ENCODE data around the gene CXXC1. TPM values are rescaled to one million over a fixed set of nuclear protein-coding genes. Genes with fewer than 3 reads are reported as not detected.

CXXC1 gene
- total RNA-seq (2021): 48.2 and 54.7 TPM in 2 replicates
- Bru-seq, nascent RNA: percentile 46 among the genes with signal in this experiment
- BruChase-seq, experiment 1, labeled RNA remaining after a 2-hour chase: percentile 68 among the genes with signal in this experiment
- percentile 88 among the genes with signal in this experiment for BruChase-seq, experiment 2, labeled RNA remaining after a 6-hour chase
- long read RNA-seq, transcript CXXC1-201 (15 exons, 2,936 nt): major isoform, 46 of 67 reads
- long read RNA-seq, partial matches to known transcripts: 6 of 67 reads
- long read RNA-seq, other reads (novel, unspliced or antisense): 13 of 67 reads

GRCh38 chr18:50287441-50288347, at the start of gene CXXC1:
Gene CXXC1 (minus strand): TSS chr18:50287692. CDS start chr18:50287589, 103 bp downstream.
- BruUV-seq (replicated peaks): no TSS peak
- H4K20me1 ChIP-seq (ENCODE audit: insufficient read depth): no peaks in the 10 kb centered on the region
- H3K27ac ChIP-seq: peak within 1 kb of the TSS; percentile 72
- ChIA-PET CTCF (no interaction called here), POLR2A (ENCODE audit: unreplicated experiment) (no interaction called here)
- peaks cover 17% of the 10 kb centered on the region for H3K79me2 ChIP-seq (ENCODE audit: low read depth)
- DNase-seq: peak; percentile 91 to 96
- H3K4me2 ChIP-seq: peak within 1 kb of the TSS; percentile 87
- intact Hi-C loops (cut with micrococcal nuclease; ENCODE audit: unreplicated experiment): loop anchor here (1.0 kb wide), 1 partner anchor 70 kb away; no protein-coding TSS in a partner anchor
- TF ChIP-seq EZH2 (IDR thresholded peaks at IDR 0.05; ENCODE audit: low read depth) (no peak), CTCF (conservative IDR thresholded peaks at IDR 0.05) (peak; percentile 48; the same call in 1 of the 2 replicates)
- H3K36me3 ChIP-seq (ENCODE audit: low read depth): no peaks in the 10 kb centered on the region
- H3K9me3 ChIP-seq (ENCODE audit: insufficient read depth, low read depth): no peaks in the 10 kb centered on the region
- H3K4me3 ChIP-seq: peak within 1 kb of the TSS; percentile 96
- H2AFZ ChIP-seq: peak within 1 kb of the TSS; percentile 98
- H3K27me3 ChIP-seq (ENCODE audit: insufficient read depth, low read depth): no peaks in the 10 kb centered on the region
- H3K4me1 ChIP-seq (replicated peaks; ENCODE audit: insufficient read depth): 0 out of 2 replicates have a peak, but pooled peaks cover 12% of the 10 kb centered on the region
- peaks cover 6% of the 10 kb centered on the region; the same call in 1 of the 2 replicates for H3F3A ChIP-seq (ENCODE audit: insufficient read depth, low read depth)
- no peaks in the 10 kb centered on the region for H3K9me2 ChIP-seq (ENCODE audit: insufficient read depth)

- no peaks in the 10 kb centered on the region for H3K36me3 ChIP-seq (ENCODE audit: low read depth)
- no peaks in the 10 kb centered on the region for H3K9me2 ChIP-seq (ENCODE audit: insufficient read depth)
- no peaks in the 10 kb centered on the region for H3F3A ChIP-seq (ENCODE audit: insufficient read depth, low read depth)
- POLR2A ChIA-PET (ENCODE audit: unreplicated experiment): no interaction called here
- no peak overlapping the region for H3K4me2 ChIP-seq
- H3K4me1 ChIP-seq (replicated peaks; ENCODE audit: insufficient read depth): no peaks in the 10 kb centered on the region
- no peak overlapping the region for H2AFZ ChIP-seq
- BruUV-seq (replicated peaks): no TSS peak
- no peak for DNase-seq
- no peak overlapping the region for H3K4me3 ChIP-seq
- intact Hi-C loops (cut with micrococcal nuclease; ENCODE audit: unreplicated experiment): no loop called here
- CTCF ChIA-PET: no interaction called here
- TF ChIP-seq CTCF (conservative IDR thresholded peaks at IDR 0.05) (no peak), EZH2 (IDR thresholded peaks at IDR 0.05; ENCODE audit: low read depth) (no peak)
- H3K9me3 ChIP-seq (ENCODE audit: insufficient read depth, low read depth): no peaks in the 10 kb centered on the region
- H3K27ac ChIP-seq: no peak overlapping the region
- peaks cover 4% of the 10 kb centered on the region for H3K27me3 ChIP-seq (ENCODE audit: insufficient read depth, low read depth)
- H4K20me1 ChIP-seq (ENCODE audit: insufficient read depth): no peaks in the 10 kb centered on the region
- H3K79me2 ChIP-seq (ENCODE audit: low read depth): no peaks in the 10 kb centered on the region
Measured at GRCh38 chr18:50334546-50335152, 47.2 kb upstream of the CXXC1 start.

GRCh38 chr18:50331691-50332090, 44.2 kb upstream of the CXXC1 start:
- H3K36me3 ChIP-seq (ENCODE audit: low read depth): no peaks in the 10 kb centered on the region
- no peak overlapping the region for H2AFZ ChIP-seq
- no peaks in the 10 kb centered on the region for H3K9me2 ChIP-seq (ENCODE audit: insufficient read depth)
- no peaks in the 10 kb centered on the region for H3K4me1 ChIP-seq (replicated peaks; ENCODE audit: insufficient read depth)
- 0 out of 2 replicates have a peak, but pooled peaks cover 6% of the 10 kb centered on the region for H3K27me3 ChIP-seq (ENCODE audit: insufficient read depth, low read depth)
- no peaks in the 10 kb centered on the region for H4K20me1 ChIP-seq (ENCODE audit: insufficient read depth)
- no peak for DNase-seq
- ChIA-PET POLR2A (ENCODE audit: unreplicated experiment) (no interaction called here), CTCF (no interaction called here)
- no peak overlapping the region for H3K4me3 ChIP-seq
- H3K79me2 ChIP-seq (ENCODE audit: low read depth): no peaks in the 10 kb centered on the region
- no peaks in the 10 kb centered on the region for H3F3A ChIP-seq (ENCODE audit: insufficient read depth, low read depth)
- H3K27ac ChIP-seq: no peak overlapping the region
- TF ChIP-seq EZH2 (IDR thresholded peaks at IDR 0.05; ENCODE audit: low read depth) (no peak), CTCF (conservative IDR thresholded peaks at IDR 0.05) (no peak)
- intact Hi-C loops (cut with micrococcal nuclease; ENCODE audit: unreplicated experiment): no loop called here
- no peak overlapping the region for H3K4me2 ChIP-seq
- BruUV-seq (replicated peaks): no TSS peak
- no peaks in the 10 kb centered on the region for H3K9me3 ChIP-seq (ENCODE audit: insufficient read depth, low read depth)

All from PC-9 (cell line).